Left lung (tissue), 10 donors: ENCODE measurements around the gene KLHL4. TPM values are rescaled to one million over a fixed set of nuclear protein-coding genes. Genes with fewer than 3 reads are reported as not detected.
A peak's percentile ranks its signal among the peaks of the same experiment; 100 is the strongest.

Experiments
- ATAC-seq: fragments of 200-7000 bp; cut with Tn5 transposase; one replicate; pipeline ENCODE4 v1.9.1; 2020; ENCODE audit warnings: moderate library complexity
- DNase-seq, 4 donors: peaks; one replicate each; pipeline ENCODE4 v3.0.0-alpha.2; 2013 to 2020
- H3K27ac ChIP-seq, 2 donors: fragments of 200-600 bp; sonication (generic) in 1 of 2; one replicate each; pipeline versions ENCODE4 v1.5.0 to v1.8.0; 2020 to 2021
- H3K27me3 ChIP-seq, 2 donors: fragments of 200-600 bp; sonication (generic) in 1 of 2; one replicate each; pipeline versions ENCODE4 v1.5.0 to v1.8.0; 2020 to 2021
- H3K36me3 ChIP-seq, 2 donors: fragments of 200-600 bp; sonication (generic) in 1 of 2; one replicate each; pipeline versions ENCODE4 v1.5.0 to v1.8.0; 2020 to 2021
- H3K4me1 ChIP-seq, 2 donors: fragments of 200-600 bp; one replicate each; pipeline ENCODE4 v1.8.0; 2021
- H3K4me3 ChIP-seq, 2 donors: fragments of 200-600 bp; sonication (generic) in 1 of 2; one replicate each; pipeline versions ENCODE4 v1.5.0 to v1.8.0; 2020 to 2021; ENCODE audit warnings: mild to moderate bottlenecking in 1 of 2
- H3K9me3 ChIP-seq, 2 donors: fragments of 200-600 bp; sonication (generic) in 1 of 2; one replicate each; pipeline versions ENCODE4 v1.5.0 to v1.8.0; 2020 to 2021
- CTCF ChIP-seq, 2 donors: fragments of 200-600 bp; sonication (generic) in 1 of 2; IDR thresholded peaks; one replicate each; pipeline versions ENCODE4 v1.5.0 to v1.8.0; 2021; ENCODE audit warnings: antibody characterized with exemption in 2 of 2
- intact Hi-C, 2 donors: fragments of 100-400 bp; cut with DNase I; formaldehyde crosslinking; loops; one replicate each; pipeline versions ENCODE4 v1.11.2 to v1.14.2; 2022
- polyA plus RNA-seq, 6 donors: library from polyadenylated mRNA; unstranded; fragments of 120-200 nt; gene quantifications; one replicate each; pipeline ENCODE4 v1.2.1, GENCODE V29; 2013; ENCODE audit not compliant: insufficient read length in 6 of 6
- total RNA-seq, 2 donors: library from RNA; stranded (reverse); fragmentation: NEBNext Ultra II Directional; extraction: Animal tissue kit (Norgen Biotek cat#: 25700); gene quantifications; one replicate each; pipeline ENCODE4 v1.2.1, GENCODE V29; 2021
- donor health status: DM: no; HTN: yes; CAD: no.
- donor health status: DM: no; HTN: no; CAD: no.

KLHL4 gene
- total and polyA plus RNA-seq, 8 donors = 3.4 to 6.4 (median 5.1) TPM

DNA sequence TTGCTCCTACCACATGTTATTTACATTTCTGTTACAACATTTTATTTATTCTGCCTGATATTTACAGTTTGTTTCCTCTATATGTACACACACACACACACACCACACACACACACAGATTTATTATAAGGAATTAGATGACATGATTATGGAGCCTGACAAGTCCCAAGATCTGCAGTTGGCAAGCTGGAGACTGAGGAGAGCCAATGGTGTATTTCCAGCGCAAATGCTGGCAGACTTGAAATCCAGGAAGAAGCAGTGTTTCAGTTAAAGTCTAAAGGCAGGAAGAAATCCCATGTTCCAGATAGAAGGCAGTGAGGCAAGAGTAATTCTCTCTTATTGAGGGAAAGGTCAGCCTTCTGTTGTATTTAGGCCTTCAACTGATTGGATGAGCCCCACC, 1.8 kb upstream of the KLHL4 start:
- Histone ChIP-seq H3K4me3 (no peak overlapping the region), H3K4me1 (no peaks in the 10 kb centered on the region), H3K9me3 (no peaks in the 10 kb centered on the region), H3K36me3 (no peaks in the 10 kb centered on the region), H3K27me3 (no peaks in the 10 kb centered on the region), H3K27ac (no peak overlapping the region)
- no peak for DNase-seq
- TF ChIP-seq CTCF (IDR thresholded peaks at IDR 0.05) = no peak
- no peak for ATAC-seq
- intact Hi-C loops = no loop called here

DNA sequence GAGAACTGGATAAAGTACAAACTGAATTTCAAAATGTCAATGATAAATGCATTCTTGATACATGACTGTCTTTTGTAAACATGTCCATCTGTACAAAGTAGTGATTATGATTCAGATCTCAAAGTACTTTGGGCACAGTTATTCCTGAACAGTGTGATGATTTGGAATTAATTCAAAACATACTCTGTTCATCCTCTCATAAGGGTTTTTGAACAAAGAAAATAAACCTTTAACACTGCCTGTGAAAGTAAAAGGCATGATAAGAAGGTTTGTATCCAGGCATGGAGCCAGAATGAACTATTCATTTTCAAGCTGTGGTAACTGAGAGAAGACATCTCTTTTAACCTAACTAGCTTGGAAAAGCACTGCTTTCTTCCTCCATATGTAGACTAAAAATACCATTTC, 883 bp upstream of the KLHL4 start:
- intact Hi-C loops = no loop called here
- no peak overlapping the region for H3K27ac ChIP-seq
- DNase-seq = no peak
- no peaks in the 10 kb centered on the region for H3K36me3 ChIP-seq
- no peak overlapping the region for H3K4me3 ChIP-seq
- no peak for ATAC-seq
- no peaks in the 10 kb centered on the region for H3K27me3 ChIP-seq
- H3K4me1 ChIP-seq = no peaks in the 10 kb centered on the region
- TF ChIP-seq CTCF (IDR thresholded peaks at IDR 0.05) = no peak
- H3K9me3 ChIP-seq = no peaks in the 10 kb centered on the region

DNA sequence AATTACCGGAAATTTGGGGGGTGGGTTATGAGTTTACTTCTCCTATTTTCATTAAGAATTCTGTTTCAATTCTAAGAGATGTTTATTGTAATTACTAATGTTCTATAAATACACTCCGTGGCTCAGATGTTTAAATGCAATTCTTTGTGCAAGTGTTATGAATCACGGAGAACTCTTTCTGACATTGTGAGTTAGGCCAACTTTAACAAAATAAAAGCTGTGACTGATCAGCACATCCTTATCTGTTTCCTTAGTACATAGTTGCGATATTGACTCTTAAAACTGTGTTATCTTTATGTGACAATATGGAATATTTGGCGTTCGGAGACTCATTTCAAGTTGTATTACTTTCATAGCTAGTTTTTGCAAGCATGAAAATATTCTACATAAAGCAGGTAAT, 902 bp downstream of the KLHL4 start:
- Histone ChIP-seq H3K36me3 (no peaks in the 10 kb centered on the region), H3K4me1 (no peaks in the 10 kb centered on the region), H3K9me3 (no peaks in the 10 kb centered on the region), H3K27ac (no peak overlapping the region), H3K27me3 (no peaks in the 10 kb centered on the region), H3K4me3 (peak overlapping the region in 1 of 2 donors; percentile 4)
- no peak for TF ChIP-seq CTCF (IDR thresholded peaks at IDR 0.05)
- no peak for DNase-seq
- ATAC-seq = no peak
- intact Hi-C loops = no loop called here

DNA sequence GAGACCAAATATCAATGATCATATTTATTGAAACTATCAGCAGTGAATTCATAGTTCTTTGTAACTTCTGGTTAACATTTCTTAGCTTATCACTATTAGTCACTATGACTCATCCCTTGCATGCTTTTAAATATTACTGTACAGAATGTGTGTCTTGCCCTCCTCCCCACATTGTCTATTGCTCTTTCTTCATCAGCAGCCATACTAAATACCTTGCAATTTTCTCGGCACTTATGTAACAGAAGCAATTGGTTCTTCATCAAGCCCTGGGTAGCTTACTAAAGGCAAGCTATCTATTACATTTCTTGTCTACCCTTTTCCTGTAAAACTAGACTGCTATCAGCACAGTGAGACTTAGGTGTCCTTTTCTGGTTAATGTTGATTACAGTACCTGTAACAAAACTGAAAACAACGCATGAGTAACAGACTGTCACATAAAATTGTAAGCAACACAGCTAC, 8.2 kb downstream of the KLHL4 start:
- Histone ChIP-seq H3K4me3 (no peak overlapping the region), H3K36me3 (no peaks in the 10 kb centered on the region), H3K9me3 (no peaks in the 10 kb centered on the region), H3K27me3 (no peaks in the 10 kb centered on the region), H3K27ac (no peak overlapping the region), H3K4me1 (no peaks in the 10 kb centered on the region)
- no peak for ATAC-seq
- no peak for DNase-seq
- intact Hi-C loops = no loop called here
- TF ChIP-seq CTCF (IDR thresholded peaks at IDR 0.05) = no peak

DNA sequence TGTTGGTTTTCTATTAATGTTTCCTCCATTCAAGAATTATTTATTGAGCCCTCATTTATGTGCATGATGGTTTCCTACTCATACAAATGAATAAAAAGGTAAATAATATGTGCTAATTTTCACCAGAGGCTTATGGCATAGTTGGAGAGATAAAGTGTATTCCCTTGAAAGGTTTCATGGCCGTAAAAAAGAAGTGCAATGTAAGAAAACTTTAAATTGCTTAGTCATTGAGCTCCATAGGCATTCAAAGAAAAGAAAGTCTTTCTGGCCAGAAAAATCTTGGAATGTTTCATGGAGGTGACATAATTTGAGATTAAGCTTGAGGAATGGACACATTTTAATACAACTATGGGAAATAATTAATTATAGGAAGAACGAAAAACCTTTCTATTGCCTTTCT, 8.7 kb downstream of the KLHL4 start:
- no peak overlapping the region for H3K4me3 ChIP-seq
- intact Hi-C loops = no loop called here
- no peaks in the 10 kb centered on the region for H3K36me3 ChIP-seq
- no peaks in the 10 kb centered on the region for H3K27me3 ChIP-seq
- DNase-seq (no peak), ATAC-seq (no peak)
- no peak overlapping the region for H3K27ac ChIP-seq
- TF ChIP-seq CTCF (IDR thresholded peaks at IDR 0.05) = no peak
- no peaks in the 10 kb centered on the region for H3K4me1 ChIP-seq
- H3K9me3 ChIP-seq = no peaks in the 10 kb centered on the region
